Bone marrow (tissue), 2 donors: ENCODE measurements around the gene ESR1.
A peak's percentile ranks its signal among the peaks of the same experiment; 100 is the strongest.

Source experiments
- DNase-seq, 2 donors: peaks; one replicate each; lab custom pipeline; 2025; lab: John Stamatoyannopoulos, UW

ESR1 gene

GRCh38 chr6:152094992-152095592 is 287.6 kb downstream of the ESR1 start:
- DNase-seq, result peak; percentile 30 to 90

GRCh38 chr6:152096863-152097496 is 289.5 kb downstream of the ESR1 start:
- DNase-seq, result no peak

GRCh38 chr6:152098683-152099082 is 291.2 kb downstream of the ESR1 start:
- DNase-seq, result no peak

GRCh38 chr6:152099446-152100182 is 292.1 kb downstream of the ESR1 start:
- DNase-seq, result no peak

- DNase-seq, result peak; percentile 13 to 24
Observed at GRCh38 chr6:152100183-152100618, 292.7 kb downstream of the ESR1 start.

- no peak for DNase-seq
Observed at GRCh38 chr6:152107973-152108372, 300.5 kb downstream of the ESR1 start.

GRCh38 chr6:152110886-152111820 is 303.7 kb downstream of the ESR1 start:
- no peak for DNase-seq

GRCh38 chr6:152112491-152113261 is 305.2 kb downstream of the ESR1 start:
- no peak for DNase-seq

GRCh38 chr6:152117156-152118133 is 310.0 kb downstream of the ESR1 start:
- DNase-seq, result no peak

- DNase-seq, result no peak
Observed at GRCh38 chr6:152118224-152118623, 310.7 kb downstream of the ESR1 start.

GRCh38 chr6:152118678-152119077 is 311.2 kb downstream of the ESR1 start:
- no peak for DNase-seq

GRCh38 chr6:152119831-152120230 is 312.3 kb downstream of the ESR1 start:
- DNase-seq, result no peak

- no peak for DNase-seq
Observed at GRCh38 chr6:152121910-152122309, 314.4 kb downstream of the ESR1 start.

GRCh38 chr6:152122434-152122833 is 315.0 kb downstream of the ESR1 start:
- DNase-seq, result no peak

GRCh38 chr6:152123076-152123475 is 315.6 kb downstream of the ESR1 start:
- no peak for DNase-seq

GRCh38 chr6:152124429-152125074 is 317.1 kb downstream of the ESR1 start:
- DNase-seq, result peak in 1 of 2 donors; percentile 30

GRCh38 chr6:152127432-152128165 is 320.1 kb downstream of the ESR1 start:
- no peak for DNase-seq

GRCh38 chr6:152129691-152130151 is 322.2 kb downstream of the ESR1 start:
- DNase-seq, result no peak

GRCh38 chr6:152130441-152130840 is 323.0 kb downstream of the ESR1 start:
- no peak for DNase-seq
